GM12878 (cell line): ENCODE measurements around the gene SEC11A. TPM values are rescaled to one million over a fixed set of nuclear protein-coding genes. Genes with fewer than 3 reads are reported as not detected.
A peak's percentile ranks its signal among the peaks of the same experiment; 100 is the strongest.

ENCODE experiments used
- ASH2L ChIP-seq: fragments of 300-600, 200-600 bp; sonication (generic); IDR thresholded peaks from 2 replicates; pipeline ENCODE4 v1.6.1; 2017; ENCODE audit warnings: low read depth, mild to moderate bottlenecking, borderline replicate concordance
- ATF3 ChIP-seq: IDR thresholded peaks from 2 replicates; pipeline ENCODE4 v1.6.1; 2011; ENCODE audit warnings: low read depth, mild to moderate bottlenecking, low read length, moderate library complexity, borderline replicate concordance; ENCODE audit errors: extremely low read depth
- ATF7 ChIP-seq: fragments of 450-650 bp; IDR thresholded peaks from 2 replicates; pipeline ENCODE4 v1.6.1; 2016; ENCODE audit warnings: low read depth, mild to moderate bottlenecking
- CHD1 ChIP-seq: IDR thresholded peaks from 2 replicates; pipeline ENCODE4 v1.6.1; 2012; ENCODE audit warnings: low read depth, low read length, improper control_type of control experiment
- CHD2 ChIP-seq: IDR thresholded peaks from 2 replicates; pipeline ENCODE4 v1.6.1; 2011; ENCODE audit warnings: low read depth, low read length, improper control_type of control experiment, borderline replicate concordance
- CUX1 ChIP-seq: IDR thresholded peaks from 2 replicates; pipeline ENCODE4 v1.6.1; 2012; ENCODE audit warnings: improper control_type of control experiment, low read depth, low read length; ENCODE audit not compliant: insufficient replicate concordance
- DPF2 ChIP-seq: fragments of 450-650 bp; IDR thresholded peaks from 2 replicates; pipeline ENCODE4 v1.6.1; 2017; ENCODE audit warnings: mild to moderate bottlenecking
- IRF3 ChIP-seq: fragments of 450-650 bp; IDR thresholded peaks from 2 replicates; pipeline ENCODE4 v1.6.1; 2014; ENCODE audit warnings: mild to moderate bottlenecking
- MTA3 ChIP-seq: IDR thresholded peaks from 2 replicates; pipeline ENCODE4 v1.6.1; 2012; ENCODE audit warnings: low read length, inconsistent platforms, borderline replicate concordance
- NFXL1 ChIP-seq: fragments of 450-650 bp; IDR thresholded peaks from 2 replicates; pipeline ENCODE4 v1.6.1; 2017; ENCODE audit warnings: antibody characterized with exemption, mild to moderate bottlenecking, borderline replicate concordance
- PAX5 ChIP-seq: IDR thresholded peaks from 2 replicates; pipeline ENCODE4 v1.6.1; 2011; ENCODE audit warnings: low read depth, low read length, borderline replicate concordance
- PAX8 ChIP-seq: fragments of 450-650 bp; IDR thresholded peaks from 2 replicates; pipeline ENCODE4 v1.6.1; 2017; ENCODE audit warnings: mild to moderate bottlenecking, moderate library complexity
- RELB ChIP-seq: fragments of 450-650 bp; IDR thresholded peaks from 2 replicates; pipeline ENCODE4 v1.6.1; 2017; ENCODE audit warnings: low read depth, mild to moderate bottlenecking, moderate library complexity
- RFX5 ChIP-seq: IDR thresholded peaks from 2 replicates; pipeline ENCODE4 v1.6.1; 2011; ENCODE audit warnings: low read depth, low read length, improper control_type of control experiment
- SKIL ChIP-seq: fragments of 450-650 bp; IDR thresholded peaks from 2 replicates; pipeline ENCODE4 v1.6.1; 2017; ENCODE audit warnings: mild to moderate bottlenecking, low read depth, inconsistent platforms; ENCODE audit not compliant: poor library complexity, severe bottlenecking
- SUZ12 ChIP-seq: fragments of 200-600 bp; sonication (generic); IDR thresholded peaks from one replicate; pipeline ENCODE4 v1.6.1; 2018; ENCODE audit warnings: antibody characterized with exemption, mild to moderate bottlenecking; ENCODE audit not compliant: unreplicated experiment
- TBL1XR1 ChIP-seq: IDR thresholded peaks from 2 replicates; pipeline ENCODE4 v1.6.1; 2012; ENCODE audit warnings: low read depth, low read length, improper control_type of control experiment
- TCF3 ChIP-seq: IDR thresholded peaks from 2 replicates; pipeline ENCODE4 v1.6.1; 2012; ENCODE audit warnings: low read depth, mild to moderate bottlenecking, low read length, borderline replicate concordance; ENCODE audit not compliant: insufficient read depth
- ZNF24 ChIP-seq: fragments of 450-650 bp; IDR thresholded peaks from 2 replicates; pipeline ENCODE4 v1.6.1; 2017; ENCODE audit warnings: antibody characterized with exemption, mild to moderate bottlenecking
- ZNF622 ChIP-seq: fragments of 450-650 bp; IDR thresholded peaks from 2 replicates; pipeline ENCODE4 v1.6.1; 2017; ENCODE audit warnings: mild to moderate bottlenecking, inconsistent platforms
- polyA plus RNA-seq, 11 experiments: library from polyadenylated mRNA; depleted of rRNA in 4 of 11; unstranded in 6 of 11; stranded (reverse) in 5 of 11; fragments of >200 nt; fragmentation: Nextera tagmentation in 4 of 11; fragmentation: Illumina TruSeq in 1 of 11; extraction: Ambion mirVana in 4 of 11; extraction: Trizol in 1 of 11; gene quantifications; 1 replicate in 1 of 11; 2 replicates in 10 of 11; pipeline versions ENCODE4 v1.2.1 to v1.2.3, GENCODE V29; 2011 to 2016; ENCODE audit warnings: inconsistent platforms in 2 of 11, missing spikeins in 2 of 11, low read depth in 1 of 11
- total RNA-seq, 4 experiments: library from RNA; depleted of rRNA in 3 of 4; stranded (reverse); fragments of >200 nt in 3 of 4; fragmentation: Illumina TruSeq in 1 of 4; extraction: Trizol in 1 of 4; gene quantifications; 2 replicates each; pipeline versions ENCODE4 v1.2.1 to v1.2.3, GENCODE V29; 2013 to 2021

The SEC11A gene
- total and polyA plus RNA-seq, 10 of the 15 experiments (the other 5 are each of a cell fraction or from before 2014, with no cell fraction given), result 99.2 to 159 (median 143) TPM

GRCh38 chr15:84734794-84735479, 19.0 kb upstream of the SEC11A start (continued):
- no peak for TF ChIP-seq ATF3
- TF ChIP-seq ZNF622, result no peak
- peak; percentile 95 for TF ChIP-seq RELB
- peak; percentile 72 for TF ChIP-seq CHD2
- no peak for TF ChIP-seq TBL1XR1
- no peak for TF ChIP-seq CUX1
- TF ChIP-seq SKIL, result peak; percentile 55
- peak; percentile 78 for TF ChIP-seq ATF7
- peak; percentile 84; the same call in 1 of the 2 replicates for TF ChIP-seq TCF3
- no peak for TF ChIP-seq PAX8
- peak; percentile 41; the same call in 1 of the 2 replicates for TF ChIP-seq DPF2
- TF ChIP-seq ASH2L, result no peak
- TF ChIP-seq SUZ12, result no peak
- no peak for TF ChIP-seq NFXL1
- TF ChIP-seq ZNF24, result peak; percentile 29; the same call in 1 of the 2 replicates
- 0 out of 2 replicates have a peak, but pooled peaks have one; percentile 9 for TF ChIP-seq PAX5
- TF ChIP-seq MTA3, result 0 out of 2 replicates have a peak, but pooled peaks have one; percentile 35
- no peak for TF ChIP-seq RFX5
- no peak for TF ChIP-seq CHD1
- TF ChIP-seq IRF3, result no peak
